HEK293 (cell line): Measurements from ENCODE around the gene SURF4.
A peak's percentile ranks its signal among the peaks of the same experiment; 100 is the strongest.

Source experiments
- GLI2 ChIP-seq: fragments of 450-650 bp; formaldehyde crosslinking; IDR thresholded peaks from 2 replicates; pipeline ENCODE4; 2017; ENCODE audit warnings: missing biosample characterization, missing genetic modification characterization, low read depth, borderline replicate concordance
- HOXA7 ChIP-seq: sonication (generic); formaldehyde crosslinking; IDR thresholded peaks from 2 replicates; pipeline ENCODE4 v1.8.1; 2022; ENCODE audit warnings: missing genetic modification reagents, borderline replicate concordance
- IKZF3 ChIP-seq: fragments of 450-650 bp; IDR thresholded peaks from 2 replicates; pipeline ENCODE4 v1.5.0; 2018; ENCODE audit warnings: missing biosample characterization, mild to moderate bottlenecking, missing genetic modification characterization, moderate library complexity
- KLF8 ChIP-seq: fragments of 450-650 bp; formaldehyde crosslinking; IDR thresholded peaks from 2 replicates; pipeline ENCODE4 v1.5.1; 2016; ENCODE audit warnings: missing biosample characterization, missing genetic modification characterization
- MEIS1 ChIP-seq: sonication (generic); formaldehyde crosslinking; IDR thresholded peaks from 2 replicates; pipeline ENCODE4 v1.8.1; 2022; ENCODE audit warnings: missing genetic modification reagents, mild to moderate bottlenecking, borderline replicate concordance
- PBX3 ChIP-seq: sonication (generic); formaldehyde crosslinking; IDR thresholded peaks from 2 replicates; pipeline ENCODE4 v1.8.1; 2022; ENCODE audit warnings: mild to moderate bottlenecking, moderate library complexity, missing genetic modification reagents
- PRDM10 ChIP-seq: fragments of 450-650 bp; formaldehyde crosslinking; IDR thresholded peaks from 2 replicates; pipeline ENCODE4 v1.5.1; 2016; ENCODE audit warnings: missing biosample characterization, missing genetic modification characterization
- SCRT2 ChIP-seq: fragments of 450-650 bp; formaldehyde crosslinking; IDR thresholded peaks from 2 replicates; pipeline ENCODE4 v1.5.1; 2016; ENCODE audit warnings: missing biosample characterization, missing genetic modification characterization
- YY2 ChIP-seq: fragments of 450-650 bp; formaldehyde crosslinking; IDR thresholded peaks from 2 replicates; pipeline ENCODE4 v1.5.1; 2016; ENCODE audit warnings: missing biosample characterization, missing genetic modification characterization
- ZBTB1 ChIP-seq: fragments of 450-650 bp; formaldehyde crosslinking; IDR thresholded peaks from 2 replicates; pipeline ENCODE4 v1.5.1; 2016; ENCODE audit warnings: missing biosample characterization, missing genetic modification characterization
- ZBTB20 ChIP-seq: fragments of 450-650 bp; formaldehyde crosslinking; IDR thresholded peaks from 2 replicates; pipeline ENCODE4 v1.5.1; 2016; ENCODE audit warnings: missing biosample characterization, missing genetic modification characterization
- ZBTB48 ChIP-seq: fragments of 450-650 bp; formaldehyde crosslinking; IDR thresholded peaks from 2 replicates; pipeline ENCODE4 v1.5.1; 2016; ENCODE audit warnings: missing biosample characterization, missing genetic modification characterization
- ZFP37 ChIP-seq: fragments of 450-650 bp; formaldehyde crosslinking; IDR thresholded peaks from 2 replicates; pipeline ENCODE4 v1.5.1; 2016; ENCODE audit warnings: missing biosample characterization, missing genetic modification characterization
- ZNF132 ChIP-seq: fragments of 450-650 bp; formaldehyde crosslinking; IDR thresholded peaks from 2 replicates; pipeline ENCODE4 v1.5.1; 2017; ENCODE audit warnings: missing biosample characterization, missing genetic modification characterization, borderline replicate concordance
- ZNF174 ChIP-seq: fragments of 450-650 bp; formaldehyde crosslinking; IDR thresholded peaks from 2 replicates; pipeline ENCODE4 v1.5.0; 2017; ENCODE audit warnings: missing biosample characterization, mild to moderate bottlenecking, missing genetic modification characterization
- ZNF2 ChIP-seq: fragments of 450-650 bp; formaldehyde crosslinking; IDR thresholded peaks from 2 replicates; pipeline ENCODE4 v1.5.1; 2016; ENCODE audit warnings: missing biosample characterization, missing genetic modification characterization
- ZNF202 ChIP-seq: fragments of 450-650 bp; formaldehyde crosslinking; IDR thresholded peaks from 2 replicates; pipeline ENCODE4 v1.5.1; 2016; ENCODE audit warnings: missing biosample characterization, missing genetic modification characterization, borderline replicate concordance
- ZNF214 ChIP-seq: fragments of 450-650 bp; formaldehyde crosslinking; IDR thresholded peaks from 2 replicates; pipeline ENCODE4 v1.5.1; 2017; ENCODE audit warnings: missing biosample characterization, mild to moderate bottlenecking, missing genetic modification characterization, borderline replicate concordance
- ZNF354C ChIP-seq: fragments of 450-650 bp; formaldehyde crosslinking; IDR thresholded peaks from 2 replicates; pipeline ENCODE4 v1.5.1; 2016; ENCODE audit warnings: missing biosample characterization, missing genetic modification characterization, low read depth, borderline replicate concordance
- ZNF404 ChIP-seq: fragments of 450-650 bp; formaldehyde crosslinking; IDR thresholded peaks from 2 replicates; pipeline ENCODE4 v1.5.1; 2017; ENCODE audit warnings: missing biosample characterization, missing genetic modification characterization
- ZNF48 ChIP-seq: fragments of 450-650 bp; formaldehyde crosslinking; IDR thresholded peaks from 2 replicates; pipeline ENCODE4 v1.5.1; 2016; ENCODE audit warnings: missing biosample characterization, missing genetic modification characterization
- ZNF549 ChIP-seq: fragments of 450-650 bp; IDR thresholded peaks from 2 replicates; pipeline ENCODE4 v1.5.1; 2018; ENCODE audit warnings: missing biosample characterization, missing genetic modification characterization, mild to moderate bottlenecking, inconsistent platforms, moderate library complexity
- ZNF558 ChIP-seq: fragments of 450-650 bp; formaldehyde crosslinking; IDR thresholded peaks from 2 replicates; pipeline ENCODE4 v1.5.1; 2016; ENCODE audit warnings: missing biosample characterization, missing genetic modification characterization
- ZNF585B ChIP-seq: fragments of 450-650 bp; formaldehyde crosslinking; IDR thresholded peaks from 2 replicates; pipeline ENCODE4 v1.5.1; 2016; ENCODE audit warnings: missing biosample characterization, missing genetic modification characterization
- ZNF654 ChIP-seq: fragments of 450-650 bp; formaldehyde crosslinking; IDR thresholded peaks from 2 replicates; pipeline ENCODE4 v1.5.1; 2016; ENCODE audit warnings: low read depth, missing biosample characterization, missing genetic modification characterization
- ZNF670 ChIP-seq: fragments of 450-650 bp; formaldehyde crosslinking; IDR thresholded peaks from 2 replicates; pipeline ENCODE4 v1.5.1; 2016; ENCODE audit warnings: missing biosample characterization, missing genetic modification characterization, low read depth
- ZNF791 ChIP-seq: fragments of 450-650 bp; formaldehyde crosslinking; IDR thresholded peaks from 2 replicates; pipeline ENCODE4 v1.5.1; 2016; ENCODE audit warnings: missing biosample characterization, missing genetic modification characterization
- ZNF830 ChIP-seq: fragments of 450-650 bp; IDR thresholded peaks from 2 replicates; pipeline ENCODE4 v1.5.0; 2018; ENCODE audit warnings: missing biosample characterization, missing genetic modification characterization, low read depth, mild to moderate bottlenecking, moderate library complexity
- ZNF837 ChIP-seq: fragments of 450-650 bp; formaldehyde crosslinking; IDR thresholded peaks from 2 replicates; pipeline ENCODE4 v1.5.1; 2016; ENCODE audit warnings: missing biosample characterization, missing genetic modification characterization
- ZNF843 ChIP-seq: fragments of 450-650 bp; formaldehyde crosslinking; IDR thresholded peaks from 2 replicates; pipeline ENCODE4 v1.5.1; 2016; ENCODE audit warnings: missing biosample characterization, missing genetic modification characterization
- TF ChIP-seq, protein P1 (sequence below): fragments of 450-650 bp; formaldehyde crosslinking; optimal IDR thresholded peaks from 2 replicates; pipeline ENCODE3; 2016; ENCODE audit warnings: missing biosample characterization, mild to moderate bottlenecking, missing genetic modification characterization
- TF ChIP-seq, protein P2 (sequence below): IDR thresholded peaks from 2 replicates; pipeline ENCODE4 v1.6.1; 2011; ENCODE audit warnings: mild to moderate bottlenecking, low read depth, low read length, borderline replicate concordance

Gene SURF4

GRCh38 chr9:133335924-133336811 is 39.7 kb downstream of the SURF4 start, which contains the start of gene SURF6 (continued):
- TF ChIP-seq ZNF214 (tag by site-specific recombination) (no peak), SCRT2 (tag by site-specific recombination) (peak; percentile 44; the same call in 1 of the 2 replicates), ZNF837 (tag by site-specific recombination) (no peak), MEIS1 (CRISPR knock-in tag) (no peak), HOXA7 (CRISPR knock-in tag) (no peak), GLI2 (no peak; the same call in 1 of the 2 replicates), PRDM10 (tag by site-specific recombination) (no peak; the same call in none of the 2 replicates), ZNF585B (peak; percentile 3; the same call in 1 of the 2 replicates), ZFP37 (peak; percentile 85), PBX3 (CRISPR knock-in tag) (no peak; the same call in 1 of the 2 replicates), IKZF3 (no peak), ZNF404 (tag by site-specific recombination) (no peak), ZNF843 (tag by site-specific recombination) (peak; percentile 73), ZBTB1 (tag by site-specific recombination) (peak; percentile 84), ZNF558 (tag by site-specific recombination) (no peak), ZNF2 (tag by site-specific recombination) (peak; percentile 81; the same call in 1 of the 2 replicates), ZNF48 (no peak), ZNF354C (tag by site-specific recombination) (no peak), ZNF174 (tag by site-specific recombination) (no peak), ZNF549 (tag by site-specific recombination) (no peak), ZNF830 (no peak), ZNF202 (tag by site-specific recombination) (no peak), YY2 (tag by site-specific recombination) (peak; percentile 90), ZBTB48 (tag by site-specific recombination) (no peak; the same call in 1 of the 2 replicates), ZNF132 (tag by site-specific recombination) (no peak), ZNF791 (tag by site-specific recombination) (no peak), ZNF670 (tag by site-specific recombination) (no peak), ZBTB20 (tag by site-specific recombination) (peak; percentile 89), KLF8 (peak; percentile 90; the same call in 1 of the 2 replicates), ZNF654 (tag by site-specific recombination) (0 out of 2 replicates have a peak, but pooled peaks have one; percentile 2)
- TF ChIP-seq, protein P1, sequence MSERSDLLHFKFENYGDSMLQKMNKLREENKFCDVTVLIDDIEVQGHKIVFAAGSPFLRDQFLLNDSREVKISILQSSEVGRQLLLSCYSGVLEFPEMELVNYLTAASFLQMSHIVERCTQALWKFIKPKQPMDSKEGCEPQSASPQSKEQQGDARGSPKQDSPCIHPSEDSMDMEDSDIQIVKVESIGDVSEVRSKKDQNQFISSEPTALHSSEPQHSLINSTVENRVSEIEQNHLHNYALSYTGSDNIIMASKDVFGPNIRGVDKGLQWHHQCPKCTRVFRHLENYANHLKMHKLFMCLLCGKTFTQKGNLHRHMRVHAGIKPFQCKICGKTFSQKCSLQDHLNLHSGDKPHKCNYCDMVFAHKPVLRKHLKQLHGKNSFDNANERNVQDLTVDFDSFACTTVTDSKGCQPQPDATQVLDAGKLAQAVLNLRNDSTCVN (tag by site-specific recombination): peak; percentile 99
- TF ChIP-seq, protein P2, sequence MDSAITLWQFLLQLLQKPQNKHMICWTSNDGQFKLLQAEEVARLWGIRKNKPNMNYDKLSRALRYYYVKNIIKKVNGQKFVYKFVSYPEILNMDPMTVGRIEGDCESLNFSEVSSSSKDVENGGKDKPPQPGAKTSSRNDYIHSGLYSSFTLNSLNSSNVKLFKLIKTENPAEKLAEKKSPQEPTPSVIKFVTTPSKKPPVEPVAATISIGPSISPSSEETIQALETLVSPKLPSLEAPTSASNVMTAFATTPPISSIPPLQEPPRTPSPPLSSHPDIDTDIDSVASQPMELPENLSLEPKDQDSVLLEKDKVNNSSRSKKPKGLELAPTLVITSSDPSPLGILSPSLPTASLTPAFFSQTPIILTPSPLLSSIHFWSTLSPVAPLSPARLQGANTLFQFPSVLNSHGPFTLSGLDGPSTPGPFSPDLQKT: peak; percentile 98
